Loucy (cell line): ENCODE data around the gene NARF.

Source experiments
- H2AFZ ChIP-seq: fragments of 200-600 bp; sonication (generic); 2 replicates; pipeline ENCODE4 v1.6.0; 2016; ENCODE audit warnings: antibody characterized with exemption, mild to moderate bottlenecking, low read length, moderate library complexity
- H3F3A ChIP-seq: fragments of 200-600 bp; 2 replicates; pipeline ENCODE4 v1.6.0; 2016; ENCODE audit warnings: antibody characterized with exemption, low read depth, mild to moderate bottlenecking
- H3K27me3 ChIP-seq: fragments of 200-600 bp; sonication (generic); 2 replicates; pipeline ENCODE4 v1.6.1; 2014; ENCODE audit warnings: low read length, mild to moderate bottlenecking; ENCODE audit not compliant: insufficient read depth, poor library complexity, severe bottlenecking
- H3K36me3 ChIP-seq: fragments of 200-600 bp; sonication (generic); 2 replicates; pipeline ENCODE4 v1.6.1; 2016; ENCODE audit warnings: low read length; ENCODE audit not compliant: insufficient read depth
- H3K4me1 ChIP-seq: fragments of 200-600 bp; sonication (generic); 2 replicates; pipeline ENCODE4 v1.5.1; 2014; ENCODE audit warnings: low read length, mild to moderate bottlenecking; ENCODE audit not compliant: insufficient read depth, poor library complexity, severe bottlenecking
- H3K4me2 ChIP-seq: fragments of 200-600 bp; sonication (generic); 2 replicates; pipeline ENCODE4 v1.6.0; 2014; ENCODE audit warnings: antibody characterized with exemption, low read length, low read depth, mild to moderate bottlenecking; ENCODE audit not compliant: poor library complexity, severe bottlenecking
- H3K4me3 ChIP-seq: fragments of 200-600 bp; sonication (generic); 2 replicates; pipeline ENCODE4 v1.5.1; 2014; ENCODE audit warnings: low read length, mild to moderate bottlenecking, mixed read lengths; ENCODE audit not compliant: poor library complexity, severe bottlenecking
- H3K79me2 ChIP-seq: fragments of 200-600 bp; sonication (generic); 2 replicates; pipeline ENCODE4 v1.6.1; 2014; ENCODE audit warnings: low read length; ENCODE audit not compliant: insufficient read depth
- H3K9ac ChIP-seq: fragments of 200-600 bp; sonication (generic); 2 replicates; pipeline ENCODE4 v1.6.0; 2014; ENCODE audit warnings: mild to moderate bottlenecking, low read depth, low read length, moderate library complexity; ENCODE audit not compliant: poor library complexity, severe bottlenecking
- H3K9me2 ChIP-seq: fragments of 200-600 bp; sonication (generic); replicated peaks from 2 replicates; pipeline ENCODE4 v1.6.1; 2016; ENCODE audit warnings: low read depth, low read length, mixed read lengths
- H3K9me3 ChIP-seq: fragments of 200-600 bp; sonication (generic); 2 replicates; pipeline ENCODE4 v1.6.1; 2014; ENCODE audit warnings: mild to moderate bottlenecking, antibody characterized with exemption, low read length, low read depth; ENCODE audit not compliant: insufficient read depth
- H4K20me1 ChIP-seq: fragments of 200-600 bp; sonication (generic); 2 replicates; pipeline ENCODE4 v1.6.0; 2014; ENCODE audit warnings: antibody characterized with exemption, low read length, mild to moderate bottlenecking; ENCODE audit not compliant: insufficient read depth, poor library complexity, severe bottlenecking
- CTCF ChIP-seq: fragments of 200-600 bp; sonication (generic); conservative IDR thresholded peaks from 2 replicates; pipeline ENCODE4 v1.5.1; 2014; ENCODE audit warnings: mild to moderate bottlenecking, antibody characterized with exemption, low read length
- EZH2phosphoT487 ChIP-seq: fragments of 200-600 bp; IDR thresholded peaks from 2 replicates; pipeline ENCODE4 v1.6.1; 2018; ENCODE audit warnings: antibody characterized with exemption, mild to moderate bottlenecking, moderate library complexity, borderline replicate concordance

Gene NARF

GRCh38 chr17:82497483-82498405 lies 39.2 kb downstream of the NARF start:
- peaks cover 28% of the 10 kb centered on the region for H3K4me1 ChIP-seq
- H2AFZ ChIP-seq = peak overlapping the region; percentile 72
- no peaks in the 10 kb centered on the region for H3K9me2 ChIP-seq
- no peaks in the 10 kb centered on the region for H4K20me1 ChIP-seq
- H3K79me2 ChIP-seq = no peaks in the 10 kb centered on the region
- H3K9ac ChIP-seq = peak overlapping the region; percentile 80
- H3K9me3 ChIP-seq = no peaks in the 10 kb centered on the region
- H3F3A ChIP-seq = 0 out of 2 replicates have a peak, but pooled peaks cover 2% of the 10 kb centered on the region
- no peaks in the 10 kb centered on the region for H3K36me3 ChIP-seq
- TF ChIP-seq CTCF (no peak), EZH2phosphoT487 (no peak)
- H3K4me2 ChIP-seq = peak overlapping the region; percentile 77
- peak overlapping the region; percentile 76 for H3K4me3 ChIP-seq
- no peaks in the 10 kb centered on the region for H3K27me3 ChIP-seq

- 0 out of 2 replicates have a peak, but pooled peaks cover 2% of the 10 kb centered on the region for H3F3A ChIP-seq
- TF ChIP-seq EZH2phosphoT487 (no peak), CTCF (no peak)
- H3K27me3 ChIP-seq = no peaks in the 10 kb centered on the region
- H3K4me2 ChIP-seq = no peak overlapping the region
- no peak overlapping the region for H3K9ac ChIP-seq
- no peak overlapping the region for H2AFZ ChIP-seq
- H3K9me3 ChIP-seq = no peaks in the 10 kb centered on the region
- no peaks in the 10 kb centered on the region for H4K20me1 ChIP-seq
- no peak overlapping the region for H3K4me3 ChIP-seq
- no peaks in the 10 kb centered on the region for H3K9me2 ChIP-seq
- no peaks in the 10 kb centered on the region for H3K36me3 ChIP-seq
- H3K4me1 ChIP-seq = peaks cover 17% of the 10 kb centered on the region
- H3K79me2 ChIP-seq = no peaks in the 10 kb centered on the region
Measured at GRCh38 chr17:82502207-82502606, 43.7 kb downstream of the NARF start.

GRCh38 chr17:82503094-82503727 lies 44.7 kb downstream of the NARF start:
- Histone ChIP-seq H4K20me1 (no peaks in the 10 kb centered on the region), H3K36me3 (no peaks in the 10 kb centered on the region), H2AFZ (no peak overlapping the region), H3K4me3 (no peak overlapping the region), H3K4me1 (peaks cover 14% of the 10 kb centered on the region), H3K9me2 (no peaks in the 10 kb centered on the region), H3K79me2 (no peaks in the 10 kb centered on the region), H3F3A (0 out of 2 replicates have a peak, but pooled peaks cover 2% of the 10 kb centered on the region), H3K27me3 (no peaks in the 10 kb centered on the region), H3K9ac (no peak overlapping the region), H3K9me3 (no peaks in the 10 kb centered on the region), H3K4me2 (no peak overlapping the region)
- TF ChIP-seq CTCF (no peak), EZH2phosphoT487 (no peak)
